GM19463 (cell line): Measurements from ENCODE around the gene EPAS1.

Experiments
- ATAC-seq: cut with Tn5 transposase; IDR thresholded peaks from one replicate; pipeline ENCODE4 v1.9.1; 2021; ENCODE audit warnings: mild to moderate bottlenecking, moderate library complexity; ENCODE audit not compliant: unreplicated experiment

The EPAS1 gene

GRCh38 chr2:46361920-46362666 lies 64.9 kb downstream of the EPAS1 start:
- no peak for ATAC-seq

- no peak for ATAC-seq
Observed at GRCh38 chr2:46362667-46363012, 65.4 kb downstream of the EPAS1 start.

GRCh38 chr2:46363535-46364170 lies 66.4 kb downstream of the EPAS1 start:
- ATAC-seq: no peak

GRCh38 chr2:46364797-46365457 lies 67.7 kb downstream of the EPAS1 start:
- ATAC-seq: no peak

GRCh38 chr2:46365913-46366667 lies 68.9 kb downstream of the EPAS1 start:
- ATAC-seq: no peak

- no peak for ATAC-seq
Observed at GRCh38 chr2:46366668-46367052, 69.5 kb downstream of the EPAS1 start.

- no peak for ATAC-seq
Observed at GRCh38 chr2:46367286-46367685, 70.1 kb downstream of the EPAS1 start.

- no peak for ATAC-seq
Observed at GRCh38 chr2:46368401-46368800, 71.2 kb downstream of the EPAS1 start.

GRCh38 chr2:46369783-46370182 lies 72.6 kb downstream of the EPAS1 start:
- ATAC-seq: no peak

GRCh38 chr2:46371854-46372253 lies 74.6 kb downstream of the EPAS1 start:
- ATAC-seq: no peak

- ATAC-seq: no peak
Observed at GRCh38 chr2:46372475-46372874, 75.3 kb downstream of the EPAS1 start.

GRCh38 chr2:46373238-46373637 lies 76.0 kb downstream of the EPAS1 start:
- no peak for ATAC-seq

- no peak for ATAC-seq
Observed at GRCh38 chr2:46375566-46376125, 78.4 kb downstream of the EPAS1 start.

GRCh38 chr2:46376586-46376985 lies 79.4 kb downstream of the EPAS1 start:
- no peak for ATAC-seq

- no peak for ATAC-seq
Observed at GRCh38 chr2:46377101-46377581, 79.9 kb downstream of the EPAS1 start.

GRCh38 chr2:46377666-46378560 lies 80.7 kb downstream of the EPAS1 start:
- ATAC-seq: no peak

GRCh38 chr2:46378616-46379015 lies 81.4 kb downstream of the EPAS1 start:
- no peak for ATAC-seq

- no peak for ATAC-seq
Observed at GRCh38 chr2:46379213-46380037, 82.2 kb downstream of the EPAS1 start.
